Smooth muscle cell (in vitro differentiated cells): ENCODE measurements around the gene MAGEB2. TPM values are rescaled to one million over a fixed set of nuclear protein-coding genes. Genes with fewer than 3 reads are reported as not detected.

Experiments used
- DNase-seq: peaks from one replicate; lab custom pipeline; 2025; ENCODE audit not compliant: unreplicated experiment; lab: John Stamatoyannopoulos, UW
- H2AFZ ChIP-seq: fragments of 200-600 bp; sonication (generic); 2 replicates; pipeline ENCODE4 v1.6.0; 2016; ENCODE audit warnings: antibody characterized with exemption, low read depth, mild to moderate bottlenecking
- H3F3A ChIP-seq: fragments of 200-600 bp; sonication (generic); 2 replicates; pipeline ENCODE4 v1.6.0; 2017; ENCODE audit warnings: antibody characterized with exemption, low read depth
- H3K27ac ChIP-seq: fragments of 200-600 bp; sonication (generic); 2 replicates; pipeline ENCODE4 v1.5.1; 2016; ENCODE audit warnings: low read depth, mild to moderate bottlenecking
- H3K27me3 ChIP-seq: fragments of 200-600 bp; sonication (generic); 2 replicates; pipeline ENCODE4 v1.6.1; 2016; ENCODE audit warnings: low read depth, mild to moderate bottlenecking
- H3K36me3 ChIP-seq: fragments of 200-600 bp; sonication (generic); 2 replicates; pipeline ENCODE4 v1.5.1; 2016; ENCODE audit warnings: low read depth
- H3K4me1 ChIP-seq: fragments of 200-600 bp; sonication (generic); 2 replicates; pipeline ENCODE4 v1.5.1; 2016; ENCODE audit warnings: low read depth
- H3K4me2 ChIP-seq: fragments of 200-600 bp; sonication (generic); 2 replicates; pipeline ENCODE4 v1.6.0; 2016; ENCODE audit warnings: mild to moderate bottlenecking
- H3K4me3 ChIP-seq: fragments of 200-600 bp; sonication (generic); 2 replicates; pipeline ENCODE4 v1.5.1; 2016; ENCODE audit warnings: mild to moderate bottlenecking
- H3K79me2 ChIP-seq: fragments of 200-600 bp; sonication (generic); 2 replicates; pipeline ENCODE4 v1.6.0; 2016; ENCODE audit warnings: low read depth, mild to moderate bottlenecking
- H3K9ac ChIP-seq: fragments of 200-600 bp; sonication (generic); 2 replicates; pipeline ENCODE4 v1.6.0; 2016; ENCODE audit warnings: low read depth
- H3K9me3 ChIP-seq: fragments of 200-600 bp; sonication (generic); replicated peaks from 2 replicates; pipeline ENCODE4 v1.5.1; 2016; ENCODE audit warnings: low read depth
- H4K20me1 ChIP-seq: fragments of 200-600 bp; sonication (generic); 2 replicates; pipeline ENCODE4 v1.6.0; 2016; ENCODE audit warnings: low read depth
- CTCF ChIP-seq: fragments of 200-600 bp; sonication (generic); IDR thresholded peaks from 2 replicates; pipeline ENCODE4 v1.5.1; 2017; ENCODE audit warnings: borderline replicate concordance, mild to moderate bottlenecking, antibody characterized with exemption; ENCODE audit not compliant: insufficient read depth, poor library complexity, severe bottlenecking
- WGBS: methylation state at CpG from one replicate; pipeline ENCODE4 v1.1.7; 2016; ENCODE audit warnings: low lambda C conversion rate; 5-methylcytosine and 5-hydroxymethylcytosine counted together
- polyA plus RNA-seq: library from polyadenylated mRNA; unstranded; fragments of >200 nt; fragmentation: Nextera tagmentation; extraction: Ambion mirVana; gene quantifications from 2 replicates; pipeline ENCODE4 v1.2.1, GENCODE V29; 2016
- total RNA-seq: library from RNA; depleted of rRNA; stranded (reverse); fragments of >200 nt; gene quantifications from 2 replicates; pipeline ENCODE4 v1.2.3, GENCODE V29; 2014

Gene MAGEB2
- total RNA-seq = not detected in 2 replicates
- not detected in 2 replicates for polyA plus RNA-seq

DNA sequence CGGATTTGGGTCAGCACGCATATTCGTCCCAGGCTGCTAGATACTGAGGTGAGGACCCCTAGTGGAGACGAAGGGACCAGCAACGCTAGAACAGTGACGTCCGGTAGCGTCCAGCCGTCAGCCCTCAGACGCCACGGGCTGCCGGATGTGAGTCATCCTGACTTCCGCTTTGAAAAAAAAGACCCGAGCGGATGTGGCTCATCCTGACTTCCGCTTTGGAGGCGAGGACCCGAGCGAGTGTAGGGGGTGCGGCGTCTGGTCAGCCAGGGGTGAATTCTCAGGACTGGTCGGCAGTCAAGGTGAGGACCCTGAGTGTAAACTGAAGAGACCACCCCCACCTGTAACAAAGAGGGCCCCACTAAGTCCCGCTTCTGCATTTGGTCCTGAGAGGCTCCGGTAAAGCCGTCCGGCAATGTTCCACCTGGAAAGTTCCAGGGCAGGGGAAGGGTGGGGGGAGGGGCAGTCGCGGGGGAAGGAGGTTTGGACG is at the start of gene MAGEB2:
Gene MAGEB2 (plus strand): TSS at position 207 of the 487 bp plus-strand sequence. CDS start 3,018 bp downstream, outside the sequence.
- WGBS = 85% methylated on average over 29 of the region's 29 CpGs
- H3K4me3 ChIP-seq = no peak within 1 kb of the TSS
- H3K27me3 ChIP-seq = no peaks in the 10 kb centered on the region
- H3K27ac ChIP-seq = no peak within 1 kb of the TSS
- TF ChIP-seq CTCF = no peak
- no peak for DNase-seq
- no peaks in the 10 kb centered on the region for H4K20me1 ChIP-seq
- H3F3A ChIP-seq = no peaks in the 10 kb centered on the region
- H3K9me3 ChIP-seq = no peaks in the 10 kb centered on the region
- H3K4me2 ChIP-seq = no peak within 1 kb of the TSS
- H3K4me1 ChIP-seq = no peaks in the 10 kb centered on the region
- no peak within 1 kb of the TSS for H2AFZ ChIP-seq
- H3K79me2 ChIP-seq = no peaks in the 10 kb centered on the region
- no peak within 1 kb of the TSS for H3K9ac ChIP-seq
- no peaks in the 10 kb centered on the region for H3K36me3 ChIP-seq

DNA sequence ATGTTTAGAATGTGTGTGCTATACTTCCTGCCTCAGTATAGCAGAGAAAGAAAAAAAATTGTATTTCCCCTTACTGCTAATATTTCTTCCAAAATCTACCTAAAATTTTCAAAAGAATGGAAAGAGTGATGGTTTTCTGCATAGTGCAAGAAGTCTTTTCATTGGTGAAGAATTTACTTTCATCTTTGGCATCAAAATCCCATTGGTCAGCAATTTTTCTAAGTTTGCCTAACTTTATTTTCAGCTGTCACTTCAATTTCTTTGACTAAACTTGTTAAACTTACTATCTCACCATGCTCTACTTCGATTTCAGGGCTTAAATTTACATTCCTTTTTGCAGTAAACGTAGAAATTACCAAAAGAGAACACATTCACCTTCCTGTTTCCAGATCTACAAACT is 44.5 kb upstream of the MAGEB2 start:
- H3K4me3 ChIP-seq = no peak overlapping the region
- H3K79me2 ChIP-seq = no peaks in the 10 kb centered on the region
- H3K4me1 ChIP-seq = no peaks in the 10 kb centered on the region
- H4K20me1 ChIP-seq = no peaks in the 10 kb centered on the region
- H3K4me2 ChIP-seq = no peak overlapping the region
- 48% methylated on average over 2 of the region's 2 CpGs for WGBS
- no peak overlapping the region for H2AFZ ChIP-seq
- H3F3A ChIP-seq = no peaks in the 10 kb centered on the region
- DNase-seq = no peak
- H3K27me3 ChIP-seq = no peaks in the 10 kb centered on the region
- no peak overlapping the region for H3K27ac ChIP-seq
- H3K36me3 ChIP-seq = no peaks in the 10 kb centered on the region
- H3K9ac ChIP-seq = no peak overlapping the region
- TF ChIP-seq CTCF = no peak
- H3K9me3 ChIP-seq = no peaks in the 10 kb centered on the region

- Histone ChIP-seq H2AFZ (no peak overlapping the region), H3K27me3 (no peaks in the 10 kb centered on the region), H3K36me3 (no peaks in the 10 kb centered on the region), H3K27ac (no peak overlapping the region), H3K9ac (no peak overlapping the region), H3K79me2 (no peaks in the 10 kb centered on the region), H3K4me2 (no peak overlapping the region), H3K4me3 (no peak overlapping the region), H3F3A (no peaks in the 10 kb centered on the region), H4K20me1 (no peaks in the 10 kb centered on the region), H3K4me1 (no peaks in the 10 kb centered on the region), H3K9me3 (no peaks in the 10 kb centered on the region)
- WGBS = 59% methylated on average over 1 of the region's 1 CpG
- DNase-seq = no peak
- TF ChIP-seq CTCF = no peak
Measured at GRCh38 chrX:30181353-30181752, 34.0 kb upstream of the MAGEB2 start.

DNA sequence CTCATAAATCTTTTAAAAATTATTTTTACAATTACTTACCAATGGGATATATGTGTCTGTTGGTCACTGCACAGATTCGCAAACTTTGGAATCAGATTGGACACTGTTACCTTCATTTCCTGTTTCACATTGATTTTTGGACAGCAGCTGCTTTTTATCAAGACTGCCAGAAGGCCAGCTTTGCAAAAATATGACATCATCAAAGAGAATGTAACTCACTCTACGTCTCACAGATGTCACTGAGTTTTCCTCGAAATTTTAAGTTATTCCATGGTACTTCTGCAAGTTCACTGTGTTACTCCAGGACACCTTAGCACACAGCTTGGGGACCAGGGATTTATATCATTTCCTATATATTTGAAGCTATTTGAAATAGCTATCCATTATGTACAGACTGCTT is 31.8 kb upstream of the MAGEB2 start:
- Histone ChIP-seq H3K4me1 (no peaks in the 10 kb centered on the region), H3F3A (no peaks in the 10 kb centered on the region), H2AFZ (no peak overlapping the region), H3K27me3 (no peaks in the 10 kb centered on the region), H3K4me3 (no peak overlapping the region), H3K9me3 (no peaks in the 10 kb centered on the region), H3K36me3 (no peaks in the 10 kb centered on the region), H3K4me2 (no peak overlapping the region), H3K27ac (no peak overlapping the region), H4K20me1 (no peaks in the 10 kb centered on the region), H3K9ac (no peak overlapping the region), H3K79me2 (no peaks in the 10 kb centered on the region)
- no peak for DNase-seq
- WGBS = 60% methylated on average over 3 of the region's 3 CpGs
- no peak for TF ChIP-seq CTCF
